Activated B cell treated with CpG ODN at 0.5 μM for 24 hours (primary cell): ENCODE results near the gene GUCY1A2. TPM values are rescaled to one million over a fixed set of nuclear protein-coding genes. Genes with fewer than 3 reads are reported as not detected.
"Not testable (repeated sequence)": the region's sequence is repeated elsewhere in the genome, so short reads cannot be mapped to it uniquely, and the experiment has no call there.

ENCODE experiments used
- ATAC-seq: fragments of 200-7000 bp; cut with Tn5 transposase; one replicate; pipeline ENCODE4 v1.10.0; 2021; ENCODE audit warnings: low read depth, mild to moderate bottlenecking, moderate library complexity
- CTCF ChIA-PET: fragments of 350-600 bp; sonication (Branson Sonifier 250); formaldehyde crosslinking; loops from one replicate; lab custom pipeline; 2021; ENCODE audit warnings: antibody characterized with exemption; lab: Charles Lee
- POLR2A ChIA-PET: fragments of 350-600 bp; sonication (Branson Sonifier 250); formaldehyde crosslinking; loops from one replicate; lab custom pipeline; 2021; ENCODE audit warnings: antibody characterized with exemption; lab: Charles Lee
- DNase-seq: peaks from one replicate; pipeline ENCODE4 v3.0.0; 2022
- H3K27ac Mint-ChIP-seq: one replicate; pipeline ENCODE4 v1.8.0; 2020; ENCODE audit warnings: mixed read lengths
- H3K27me3 Mint-ChIP-seq: one replicate; pipeline ENCODE4 v1.8.0; 2021; ENCODE audit warnings: mixed read lengths
- H3K36me3 Mint-ChIP-seq: one replicate; pipeline ENCODE4 v1.8.0; 2021; ENCODE audit warnings: low read depth, mixed read lengths
- H3K4me1 Mint-ChIP-seq: one replicate; pipeline ENCODE4 v1.8.0; 2021; ENCODE audit warnings: mixed read lengths
- H3K4me3 Mint-ChIP-seq: one replicate; pipeline ENCODE4 v1.8.0; 2020; ENCODE audit warnings: mild to moderate bottlenecking, mixed read lengths
- H3K9me3 Mint-ChIP-seq: one replicate; pipeline ENCODE4 v1.8.0; 2020; ENCODE audit warnings: mixed read lengths
- intact Hi-C: fragments of 100-400 bp; cut with micrococcal nuclease; formaldehyde crosslinking; loops from one replicate; pipeline ENCODE4 v1.15.1; 2024
- total RNA-seq: library from RNA; stranded (reverse); gene quantifications from 2 replicates; pipeline ENCODE4 v1.2.3, GENCODE V29; 2022
- TF ChIP-seq, protein P1 (sequence below): fragments of 200-600 bp; IDR thresholded peaks from one replicate; pipeline ENCODE4 v1.8.0; 2022; ENCODE audit warnings: antibody characterized with exemption, mild to moderate bottlenecking

GUCY1A2 gene
- total RNA-seq, 1 donor from 2014 or later, result not detected

DNA sequence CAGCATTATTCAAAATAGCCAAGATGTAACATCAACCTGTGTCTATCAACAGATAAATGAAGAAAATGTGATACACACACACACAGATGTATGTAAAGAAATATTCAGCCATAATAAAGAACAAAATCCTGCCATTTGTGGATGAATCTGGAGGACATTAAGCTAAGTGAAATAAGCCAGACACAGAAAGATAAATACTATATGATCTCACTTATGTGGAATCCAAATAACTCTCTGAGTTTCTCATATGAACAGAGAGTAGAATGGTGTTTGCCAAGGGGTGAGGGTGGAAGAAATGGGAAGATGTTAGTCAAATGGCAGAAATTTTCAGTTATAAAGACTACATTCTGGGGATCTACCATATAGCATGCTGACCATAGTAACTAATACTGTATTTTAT is 224.2 kb downstream of the GUCY1A2 start:
- DNase-seq (no peak), ATAC-seq (no peak)
- Mint-ChIP-seq H3K27ac (no peak overlapping the region), H3K27me3 (no peaks in the 10 kb centered on the region), H3K36me3 (no peaks in the 10 kb centered on the region), H3K4me3 (no peak overlapping the region), H3K4me1 (no peaks in the 10 kb centered on the region), H3K9me3 (peaks cover 6% of the 10 kb centered on the region)
- POLR2A ChIA-PET, result no interaction called here
- intact Hi-C loops, result no loop called here
- CTCF ChIA-PET, result no interaction called here
- TF ChIP-seq, protein P1, sequence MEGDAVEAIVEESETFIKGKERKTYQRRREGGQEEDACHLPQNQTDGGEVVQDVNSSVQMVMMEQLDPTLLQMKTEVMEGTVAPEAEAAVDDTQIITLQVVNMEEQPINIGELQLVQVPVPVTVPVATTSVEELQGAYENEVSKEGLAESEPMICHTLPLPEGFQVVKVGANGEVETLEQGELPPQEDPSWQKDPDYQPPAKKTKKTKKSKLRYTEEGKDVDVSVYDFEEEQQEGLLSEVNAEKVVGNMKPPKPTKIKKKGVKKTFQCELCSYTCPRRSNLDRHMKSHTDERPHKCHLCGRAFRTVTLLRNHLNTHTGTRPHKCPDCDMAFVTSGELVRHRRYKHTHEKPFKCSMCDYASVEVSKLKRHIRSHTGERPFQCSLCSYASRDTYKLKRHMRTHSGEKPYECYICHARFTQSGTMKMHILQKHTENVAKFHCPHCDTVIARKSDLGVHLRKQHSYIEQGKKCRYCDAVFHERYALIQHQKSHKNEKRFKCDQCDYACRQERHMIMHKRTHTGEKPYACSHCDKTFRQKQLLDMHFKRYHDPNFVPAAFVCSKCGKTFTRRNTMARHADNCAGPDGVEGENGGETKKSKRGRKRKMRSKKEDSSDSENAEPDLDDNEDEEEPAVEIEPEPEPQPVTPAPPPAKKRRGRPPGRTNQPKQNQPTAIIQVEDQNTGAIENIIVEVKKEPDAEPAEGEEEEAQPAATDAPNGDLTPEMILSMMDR, result no peak

DNA sequence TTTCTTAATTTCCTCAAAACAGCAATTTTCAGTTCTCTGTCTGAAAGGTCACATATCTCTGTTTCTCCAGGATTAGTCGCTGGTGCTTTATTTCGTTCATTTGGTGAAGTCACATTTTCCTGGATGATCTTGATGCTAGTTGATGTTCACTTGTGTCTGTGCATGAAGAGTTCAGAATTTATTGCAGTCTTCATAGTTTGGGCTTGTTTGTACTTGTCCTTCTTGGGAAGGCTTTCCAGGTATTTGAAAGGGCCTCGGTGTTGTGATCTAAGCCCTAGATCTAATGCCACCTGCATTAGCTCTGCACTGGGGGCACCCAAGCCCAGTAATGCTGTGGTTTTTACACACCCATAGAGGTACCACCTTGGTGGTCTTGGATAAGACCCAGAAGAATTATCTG is 228.9 kb downstream of the GUCY1A2 start:
- CTCF ChIA-PET, result no interaction called here
- Mint-ChIP-seq H3K27me3 (no peaks in the 10 kb centered on the region), H3K9me3 (peaks cover 18% of the 10 kb centered on the region), H3K27ac (no peak overlapping the region), H3K4me3 (no peak overlapping the region), H3K4me1 (no peaks in the 10 kb centered on the region), H3K36me3 (no peaks in the 10 kb centered on the region)
- no peak for DNase-seq
- POLR2A ChIA-PET, result no interaction called here
- TF ChIP-seq, protein P1, result no peak
- no peak for ATAC-seq
- intact Hi-C loops, result no loop called here

DNA sequence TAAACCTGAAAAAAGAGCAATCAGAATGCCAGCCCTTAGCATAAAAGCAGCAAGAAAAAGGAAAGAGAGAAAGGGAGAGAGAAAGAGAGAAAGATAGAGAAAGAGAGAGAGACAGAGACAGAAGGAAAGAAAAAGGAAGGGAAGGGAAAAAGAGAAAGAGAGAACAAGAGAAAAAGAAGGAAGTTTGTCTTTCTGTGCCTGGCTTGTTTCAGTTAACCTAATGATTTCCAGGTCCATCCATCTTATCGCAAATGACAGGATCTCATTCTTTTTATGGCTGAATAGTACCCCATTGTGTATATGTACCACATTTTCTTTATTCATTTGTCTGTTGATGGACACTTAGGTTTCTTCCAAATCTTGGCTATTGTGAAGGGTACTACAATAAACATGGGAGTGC is 230.8 kb downstream of the GUCY1A2 start:
- no peak overlapping the region for H3K27ac Mint-ChIP-seq
- TF ChIP-seq, protein P1, result no peak
- peaks cover 18% of the 10 kb centered on the region for H3K9me3 Mint-ChIP-seq
- no peaks in the 10 kb centered on the region for H3K27me3 Mint-ChIP-seq
- H3K4me1 Mint-ChIP-seq, result no peaks in the 10 kb centered on the region
- no peaks in the 10 kb centered on the region for H3K36me3 Mint-ChIP-seq
- CTCF ChIA-PET, result no interaction called here
- intact Hi-C loops, result no loop called here
- POLR2A ChIA-PET, result no interaction called here
- no peak overlapping the region for H3K4me3 Mint-ChIP-seq
- DNase-seq, result no peak
- ATAC-seq, result no peak

DNA sequence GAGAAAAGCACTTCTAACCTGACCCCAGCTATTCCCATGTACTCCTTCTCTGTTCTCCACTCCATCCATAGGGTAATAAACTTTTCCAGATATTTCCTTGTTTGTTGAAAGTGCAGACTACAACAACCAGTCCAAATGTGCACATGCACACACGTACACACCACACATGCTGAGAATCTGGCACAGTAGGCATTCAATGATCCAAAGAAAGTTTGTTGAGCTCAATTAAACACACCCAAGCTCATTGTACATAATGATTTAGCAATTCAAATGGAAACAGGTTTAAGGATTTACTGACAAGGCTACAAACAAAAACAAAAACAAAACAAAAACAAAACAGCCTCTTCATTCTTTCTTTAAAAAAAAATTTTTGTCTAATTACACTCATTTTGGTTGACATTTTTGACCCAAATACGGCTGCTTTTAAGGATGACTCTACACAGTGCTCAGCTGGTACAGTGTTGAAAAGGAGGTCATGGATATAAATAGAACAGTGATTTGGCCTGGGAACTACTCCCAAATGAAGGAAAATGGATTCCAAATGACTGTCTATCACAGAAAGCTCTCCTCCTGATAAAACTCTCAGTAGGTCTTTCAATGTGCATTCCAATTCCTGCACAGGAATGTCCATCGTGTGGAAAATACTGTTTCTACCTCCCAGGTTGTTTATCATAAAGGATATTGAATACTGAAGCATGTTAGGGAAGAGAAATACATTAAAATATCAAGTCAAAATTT is 232.2 kb downstream of the GUCY1A2 start:
- ChIA-PET CTCF (no interaction called here), POLR2A (no interaction called here)

DNA sequence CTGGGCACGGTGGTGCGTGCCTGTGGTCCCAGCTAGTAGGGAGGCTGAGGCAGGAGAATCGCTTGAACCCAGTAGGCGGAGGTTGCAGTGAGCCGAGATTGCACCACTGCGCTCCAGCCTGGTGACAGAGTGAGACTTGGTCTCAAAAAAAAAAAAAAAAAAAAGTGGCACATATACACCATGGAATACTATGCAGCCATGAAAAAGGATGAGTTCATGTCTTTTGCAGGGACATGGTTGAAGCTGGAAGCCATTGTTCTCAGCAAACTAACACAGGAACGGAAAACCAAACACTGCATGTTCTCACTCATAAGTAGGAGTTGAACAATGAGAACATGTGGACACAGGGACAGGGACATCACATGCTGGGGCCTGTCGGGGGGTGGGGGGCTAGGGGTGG is 241.0 kb downstream of the GUCY1A2 start:
- H3K4me3 Mint-ChIP-seq, POLR2A ChIA-PET, ATAC-seq, H3K27me3 Mint-ChIP-seq, H3K27ac Mint-ChIP-seq, DNase-seq, CTCF ChIA-PET, H3K36me3 Mint-ChIP-seq, H3K4me1 Mint-ChIP-seq, H3K9me3 Mint-ChIP-seq, intact Hi-C loops: not testable (repeated sequence)

More for the DNA sequence above, 232.2 kb downstream of the GUCY1A2 start:
- Mint-ChIP-seq H3K27me3 (no peaks in the 10 kb centered on the region), H3K27ac (no peak overlapping the region), H3K4me1 (no peaks in the 10 kb centered on the region), H3K36me3 (no peaks in the 10 kb centered on the region), H3K4me3 (no peak overlapping the region), H3K9me3 (peaks cover 18% of the 10 kb centered on the region)
- intact Hi-C loops, result no loop called here
- TF ChIP-seq, protein P1, result no peak
- no peak for ATAC-seq
- no peak for DNase-seq
